Right lobe of liver (tissue), 6 donors: Measurements from ENCODE around the gene NRAP. TPM values are rescaled to one million over a fixed set of nuclear protein-coding genes. Genes with fewer than 3 reads are reported as not detected.

ENCODE experiments used
- ATAC-seq, 4 donors: fragments of 200-7000 bp; cut with Tn5 transposase; one replicate each; pipeline ENCODE4 v1.9.1; 2020; ENCODE audit warnings: mild to moderate bottlenecking in 4 of 4, moderate library complexity in 4 of 4
- DNase-seq, 3 donors: peaks; one replicate each; pipeline ENCODE4 v3.0.0-alpha.2; 2020
- H3K27ac ChIP-seq, 3 donors: fragments of 200-600 bp; one replicate each; pipeline ENCODE4 v1.8.0; 2022
- H3K27me3 ChIP-seq, 2 donors: fragments of 200-600 bp; one replicate each; pipeline ENCODE4 v1.8.0; 2022
- H3K36me3 ChIP-seq, 4 donors: fragments of 200-600 bp; sonication (generic) in 1 of 4; one replicate each; pipeline versions ENCODE4 v1.5.1 to v1.8.0; 2017 to 2022; ENCODE audit warnings: control low read depth in 1 of 4
- H3K4me1 ChIP-seq, 4 donors: fragments of 200-600 bp; sonication (generic) in 1 of 4; one replicate each; pipeline versions ENCODE4 v1.5.1 to v1.8.0; 2017 to 2022; ENCODE audit warnings: control low read depth in 1 of 4
- H3K4me3 ChIP-seq, 3 donors: fragments of 200-600 bp; one replicate each; pipeline ENCODE4 v1.8.0; 2022
- H3K9me3 ChIP-seq, 4 donors: fragments of 200-600 bp; sonication (generic) in 1 of 4; one replicate each; pipeline versions ENCODE4 v1.5.1 to v1.8.0; 2017 to 2022; ENCODE audit warnings: control low read depth in 1 of 4
- POLR2A ChIP-seq: fragments of 450-650 bp; IDR thresholded peaks from one replicate; pipeline ENCODE4 v1.6.1; 2017; ENCODE audit warnings: antibody characterized with exemption, mild to moderate bottlenecking
- WGBS: methylation state at CpG from one replicate; pipeline ENCODE4 v1.1.6; 2018; ENCODE audit warnings: low coverage, low lambda C conversion rate; ENCODE audit not compliant: insufficient coverage; ENCODE audit errors: missing lambda C conversion rate; 5-methylcytosine and 5-hydroxymethylcytosine counted together
- intact Hi-C, 2 donors: fragments of 100-400 bp; cut with DNase I; formaldehyde crosslinking; loops; one replicate each; pipeline versions ENCODE4 v1.11.2 to v1.14.1; 2022
- total RNA-seq, 6 experiments: library from RNA; depleted of rRNA in 2 of 6; stranded (reverse); fragments of >200 nt in 2 of 6; fragmentation: NEBNext Ultra II Directional in 3 of 6; extraction: Animal tissue kit (Norgen Biotek cat#: 25700) in 3 of 6; gene quantifications; one replicate each; pipeline versions ENCODE4 v1.1.0 to v1.2.4, GENCODE V29; 2016 to 2023
- TF ChIP-seq, protein P1 (sequence below), 4 donors: fragments of 200-600 bp in 3 of 4; fragments of 450-650 bp in 1 of 4; IDR thresholded peaks; one replicate each; pipeline versions ENCODE4 v1.5.1 to v1.8.0; 2016 to 2022; ENCODE audit warnings: antibody characterized with exemption in 4 of 4, mild to moderate bottlenecking in 2 of 4
- donor health status: DM: no; HTN: yes; CAD: no.
- donor health status: DM: no; HTN: no; CAD: no.
- donor health status: DM: no; HTN: no; CAD: no.
- donor health status: DM: no; HTN: yes; CAD: no.
- donor health status: DM: no; HTN: yes; CAD: no.

The NRAP gene
- total RNA-seq, 6 experiments from 2014 or later, result 0.07 to 1.9 (median 0.22) TPM; not detected in 1

GRCh38 chr10:113555751-113556150, 108.1 kb downstream of the NRAP start:
- peak overlapping the region; percentile 43 to 76 (median 72) for H3K4me3 ChIP-seq
- WGBS, result 50% methylated on average over 1 of the region's 1 CpG
- H3K4me1 ChIP-seq, result peaks cover 0 to 69% (median 28%) of the 10 kb centered on the region in 4 donors
- ATAC-seq, result no peak
- intact Hi-C loops, result no loop called here
- peak overlapping the region; percentile 74 to 85 (median 80) for H3K27ac ChIP-seq
- peaks cover 0 to 5% (median 0%) of the 10 kb centered on the region in 4 donors for H3K36me3 ChIP-seq
- no peak for DNase-seq
- no peaks in the 10 kb centered on the region for H3K27me3 ChIP-seq
- no peak for TF ChIP-seq POLR2A
- TF ChIP-seq, protein P1, sequence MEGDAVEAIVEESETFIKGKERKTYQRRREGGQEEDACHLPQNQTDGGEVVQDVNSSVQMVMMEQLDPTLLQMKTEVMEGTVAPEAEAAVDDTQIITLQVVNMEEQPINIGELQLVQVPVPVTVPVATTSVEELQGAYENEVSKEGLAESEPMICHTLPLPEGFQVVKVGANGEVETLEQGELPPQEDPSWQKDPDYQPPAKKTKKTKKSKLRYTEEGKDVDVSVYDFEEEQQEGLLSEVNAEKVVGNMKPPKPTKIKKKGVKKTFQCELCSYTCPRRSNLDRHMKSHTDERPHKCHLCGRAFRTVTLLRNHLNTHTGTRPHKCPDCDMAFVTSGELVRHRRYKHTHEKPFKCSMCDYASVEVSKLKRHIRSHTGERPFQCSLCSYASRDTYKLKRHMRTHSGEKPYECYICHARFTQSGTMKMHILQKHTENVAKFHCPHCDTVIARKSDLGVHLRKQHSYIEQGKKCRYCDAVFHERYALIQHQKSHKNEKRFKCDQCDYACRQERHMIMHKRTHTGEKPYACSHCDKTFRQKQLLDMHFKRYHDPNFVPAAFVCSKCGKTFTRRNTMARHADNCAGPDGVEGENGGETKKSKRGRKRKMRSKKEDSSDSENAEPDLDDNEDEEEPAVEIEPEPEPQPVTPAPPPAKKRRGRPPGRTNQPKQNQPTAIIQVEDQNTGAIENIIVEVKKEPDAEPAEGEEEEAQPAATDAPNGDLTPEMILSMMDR (IDR thresholded peaks at IDR 0.05), result no peak
- no peaks in the 10 kb centered on the region for H3K9me3 ChIP-seq

GRCh38 chr10:113555245-113555644, 108.6 kb downstream of the NRAP start:
- intact Hi-C loops, result no loop called here
- Histone ChIP-seq H3K36me3 (peaks cover 0 to 1% (median 0%) of the 10 kb centered on the region in 4 donors), H3K9me3 (no peaks in the 10 kb centered on the region), H3K27me3 (no peaks in the 10 kb centered on the region), H3K4me3 (peak overlapping the region; percentile 43 to 76 (median 72)), H3K27ac (peak overlapping the region; percentile 74 to 85 (median 80)), H3K4me1 (peaks cover 0 to 69% (median 27%) of the 10 kb centered on the region in 4 donors)
- DNase-seq (no peak), ATAC-seq (no peak)
- no peak for TF ChIP-seq POLR2A
- TF ChIP-seq, protein P1 (IDR thresholded peaks at IDR 0.05), result no peak
- WGBS, result 20% methylated on average over 1 of the region's 3 CpGs

- H3K27ac ChIP-seq, result peak overlapping the region; percentile 74 to 85 (median 80)
- no peaks in the 10 kb centered on the region for H3K9me3 ChIP-seq
- peaks cover 0 to 64% (median 22%) of the 10 kb centered on the region in 4 donors for H3K4me1 ChIP-seq
- H3K27me3 ChIP-seq, result no peaks in the 10 kb centered on the region
- WGBS, result 10% methylated on average over 5 of the region's 5 CpGs
- H3K36me3 ChIP-seq, result no peaks in the 10 kb centered on the region
- peak overlapping the region; percentile 43 to 76 (median 72) for H3K4me3 ChIP-seq
- peak in 2 of 4 donors; percentile 1 to 6 for ATAC-seq
- DNase-seq, result no peak
- TF ChIP-seq POLR2A, result no peak
- TF ChIP-seq, protein P1 (IDR thresholded peaks at IDR 0.05), result no peak
- intact Hi-C loops, result no loop called here
Measured at GRCh38 chr10:113554214-113554613, 109.6 kb downstream of the NRAP start.

GRCh38 chr10:113553149-113553548, 110.7 kb downstream of the NRAP start:
- no peak for DNase-seq
- intact Hi-C loops, result no loop called here
- Histone ChIP-seq H3K27me3 (no peaks in the 10 kb centered on the region), H3K27ac (peak overlapping the region; percentile 74 to 85 (median 80)), H3K4me1 (peaks cover 0 to 62% (median 18%) of the 10 kb centered on the region in 4 donors), H3K36me3 (no peaks in the 10 kb centered on the region), H3K9me3 (no peaks in the 10 kb centered on the region), H3K4me3 (peak overlapping the region; percentile 43 to 76 (median 72))
- TF ChIP-seq, protein P1 (IDR thresholded peaks at IDR 0.05), result no peak
- peak in 3 of 4 donors; percentile 7 to 18 (median 9) for ATAC-seq
- 8% methylated on average over 1 of the region's 2 CpGs for WGBS
